ENCODE data around the gene CELF6.

CELF6 gene

DNA sequence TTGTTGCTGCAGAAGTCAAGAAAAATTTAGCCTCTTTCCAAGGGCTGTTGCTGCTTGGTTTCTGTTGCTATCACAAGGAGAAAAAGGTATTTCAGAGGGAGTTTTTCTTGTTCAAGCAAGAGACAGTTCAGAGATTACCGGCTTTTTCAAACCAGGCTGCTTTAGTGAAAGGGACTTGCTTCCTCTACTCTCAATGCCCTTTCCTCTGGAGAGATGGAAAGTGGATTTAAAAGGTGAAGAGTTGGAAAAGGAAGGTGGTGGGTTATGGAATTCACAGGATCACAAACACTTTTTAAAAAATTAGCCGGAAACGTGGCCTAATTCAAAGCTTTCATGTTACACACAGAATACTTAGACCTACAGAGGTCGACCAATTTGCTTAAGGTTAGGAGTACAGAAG lies 48.7 kb downstream of the CELF6 start:
- no peak for DNase-seq

DNA sequence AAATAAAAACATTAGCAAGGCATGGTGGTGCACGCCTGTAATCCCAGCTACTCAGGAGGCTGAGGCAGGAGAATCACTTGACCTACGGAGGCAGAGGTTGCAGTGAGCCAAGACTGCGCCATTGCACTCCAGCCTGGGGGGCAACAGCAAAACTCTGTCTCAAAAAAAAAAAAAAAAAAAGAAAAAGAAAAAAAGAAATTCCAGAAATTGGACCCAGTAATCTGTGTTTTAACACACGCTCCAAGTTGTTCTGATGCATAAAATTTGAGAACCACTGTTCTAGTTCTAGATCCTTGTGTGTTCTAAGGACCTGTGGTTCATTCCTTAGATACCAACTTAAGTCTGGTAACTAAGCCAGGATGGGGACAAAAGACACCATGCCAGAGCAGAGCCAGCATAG lies 50.2 kb downstream of the CELF6 start:
- DNase-seq = no peak

DNA sequence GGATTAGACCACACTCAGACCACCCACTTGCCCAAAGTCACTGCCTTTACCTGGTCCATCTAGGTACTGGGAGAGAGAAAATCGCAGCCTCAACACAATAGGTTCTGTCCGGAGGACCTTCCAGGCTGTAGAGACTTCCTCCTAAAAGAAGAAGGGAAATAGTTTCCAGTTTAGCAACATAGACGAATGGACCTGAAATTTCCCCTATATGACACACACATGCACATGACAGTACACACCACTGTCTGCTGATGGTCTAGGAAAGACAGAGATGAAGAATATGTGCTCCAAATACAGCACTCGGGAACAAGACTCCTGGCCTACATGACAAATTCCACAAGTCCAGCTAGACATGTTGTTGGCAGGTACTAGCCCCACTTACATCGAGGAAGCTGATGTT lies 54.9 kb downstream of the CELF6 start:
- no peak for DNase-seq

DNA sequence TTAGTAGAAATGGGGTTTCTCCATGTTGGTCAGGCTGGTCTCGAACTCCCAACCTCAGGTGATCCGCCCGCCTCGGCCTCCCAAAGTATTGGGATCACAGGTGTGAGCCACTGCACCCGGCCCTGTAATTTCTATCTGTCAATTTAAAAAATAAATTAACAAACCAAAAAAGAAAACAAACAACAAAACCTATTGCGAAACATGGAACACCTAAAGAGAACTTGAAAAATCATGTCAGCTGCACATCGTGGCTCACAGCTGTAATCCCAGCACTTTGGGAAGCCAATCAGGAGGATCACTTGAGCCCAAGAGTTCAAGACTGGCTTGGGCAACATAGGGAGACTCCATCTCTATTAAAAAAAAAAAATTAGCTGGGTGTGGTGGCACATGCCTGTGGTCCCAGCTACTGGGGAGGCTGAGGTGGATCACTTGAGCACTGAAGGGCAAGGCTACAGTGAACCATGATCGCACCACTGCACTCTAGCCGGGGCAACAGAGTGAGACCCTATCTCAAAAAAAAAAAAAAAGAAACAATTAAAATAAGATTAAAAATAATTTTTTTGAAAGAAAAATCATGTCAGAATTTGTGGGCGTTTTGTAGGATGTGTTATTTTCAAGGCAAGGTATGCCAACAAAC lies 67.2 kb downstream of the CELF6 start:
- DNase-seq = no peak

DNA sequence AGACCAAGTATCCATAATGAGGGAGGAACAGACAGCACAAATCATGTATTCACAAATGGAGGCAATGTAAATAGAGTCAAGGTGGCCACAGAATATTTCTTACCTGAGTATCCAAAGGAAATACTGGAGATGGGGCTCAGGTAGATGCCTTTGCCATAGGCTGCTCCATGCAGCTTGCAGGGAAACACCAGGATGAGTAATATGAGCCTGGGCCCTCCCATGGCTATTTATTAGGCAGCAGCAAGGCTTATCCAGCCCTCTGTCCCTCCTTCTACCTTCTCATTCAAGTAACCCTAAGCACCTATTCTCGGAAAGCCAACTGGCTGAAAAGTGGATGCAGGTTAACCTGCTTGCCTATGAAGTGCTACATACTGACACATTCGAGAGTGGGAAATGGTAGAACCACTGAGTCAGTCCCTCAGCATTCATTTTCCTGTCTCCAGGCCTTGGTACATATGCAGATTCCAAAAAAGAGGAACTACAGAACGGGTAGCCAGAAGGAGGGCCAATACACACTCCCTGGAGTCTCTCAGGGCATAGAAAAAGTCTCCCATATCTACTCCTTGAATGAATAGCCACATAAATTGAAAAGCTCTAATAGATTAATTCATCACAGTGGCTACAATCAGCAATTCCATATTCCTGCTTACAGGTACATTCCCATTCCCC lies 70.7 kb downstream of the CELF6 start:
- DNase-seq = no peak

DNA sequence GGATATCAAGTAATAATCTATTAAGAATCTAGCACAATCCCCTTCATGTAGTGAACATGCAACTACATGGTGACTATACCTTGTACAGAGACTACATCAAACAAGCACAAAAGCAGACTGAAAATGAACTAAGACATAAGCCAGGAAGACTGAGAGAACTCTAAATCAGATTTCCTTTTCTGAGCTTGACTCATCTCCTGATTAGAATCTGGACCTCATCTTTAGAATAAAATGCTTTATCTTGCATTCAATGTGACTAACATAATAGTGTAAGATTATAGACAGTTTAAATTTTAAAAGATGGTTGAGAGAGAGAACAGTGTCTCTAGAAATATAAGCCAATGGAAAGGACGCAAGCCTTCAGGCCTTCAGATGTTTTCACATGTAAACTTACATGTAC lies 71.4 kb downstream of the CELF6 start:
- DNase-seq = no peak

DNA sequence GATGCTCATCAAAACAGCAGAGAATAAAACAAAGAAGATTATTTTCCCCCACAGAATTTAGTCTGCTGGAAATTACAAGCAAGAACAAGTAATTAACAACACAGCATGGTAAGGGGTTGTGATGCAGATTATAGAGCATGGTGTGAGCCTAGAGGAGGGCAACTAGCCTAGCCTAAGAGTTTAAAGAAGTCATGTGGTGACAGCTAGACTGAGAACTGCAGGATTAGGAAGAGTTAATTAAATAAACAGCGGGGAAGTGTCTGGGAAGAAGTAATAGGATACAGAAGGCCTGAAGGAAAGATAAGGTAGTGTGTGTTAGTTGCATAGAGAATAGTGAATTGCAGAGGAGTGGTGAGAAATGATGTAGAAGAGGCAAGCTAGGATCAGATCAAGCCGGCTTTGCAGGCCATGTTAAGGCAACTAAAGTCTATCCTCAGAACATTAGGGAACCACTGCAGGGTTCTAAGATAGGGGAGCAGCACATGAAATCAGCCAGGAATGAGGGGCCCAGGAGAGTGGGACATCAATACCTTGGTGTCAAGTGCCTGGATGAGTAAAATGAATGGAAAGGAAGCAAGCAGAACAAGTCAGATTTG lies 77.1 kb downstream of the CELF6 start:
- DNase-seq = no peak

DNA sequence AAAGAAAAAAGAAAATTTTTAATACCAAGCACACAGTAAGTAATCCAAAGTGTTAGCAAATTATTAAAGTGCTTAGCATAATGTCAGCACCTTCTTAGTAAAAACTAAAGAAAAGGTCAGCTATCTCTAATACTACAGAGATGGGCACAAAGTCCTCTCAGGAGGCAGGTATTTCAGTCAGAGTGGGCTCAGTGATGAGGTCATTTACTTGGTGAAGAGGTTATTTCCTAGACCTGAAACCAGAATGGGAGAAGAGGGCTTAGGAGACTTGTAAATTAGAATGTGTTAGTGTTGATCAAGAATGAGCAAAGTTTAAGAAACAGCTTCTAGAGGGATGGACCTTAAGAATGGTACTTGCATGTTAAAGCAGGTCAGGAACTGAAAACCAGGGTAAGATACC lies 80.3 kb downstream of the CELF6 start:
- DNase-seq = no peak

DNA sequence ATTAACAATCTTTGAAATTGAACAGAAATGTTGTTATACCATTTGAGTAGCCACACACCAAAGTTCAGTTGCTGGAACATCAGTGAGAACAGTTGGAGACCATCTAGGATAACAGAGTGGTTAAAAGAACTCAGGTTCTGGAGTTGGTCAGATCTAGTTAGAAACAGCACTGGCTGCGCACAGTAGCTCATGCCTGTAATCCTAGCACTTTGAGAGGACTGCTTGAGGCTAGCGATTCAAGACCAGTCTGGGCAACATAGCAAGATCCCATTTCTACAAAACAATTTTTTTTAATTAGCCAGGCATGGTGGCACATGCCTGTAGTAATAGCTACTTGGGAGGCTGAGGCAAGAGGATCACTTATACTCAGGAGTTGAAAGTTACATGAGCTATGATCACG lies 81.4 kb downstream of the CELF6 start:
- DNase-seq = no peak

DNA sequence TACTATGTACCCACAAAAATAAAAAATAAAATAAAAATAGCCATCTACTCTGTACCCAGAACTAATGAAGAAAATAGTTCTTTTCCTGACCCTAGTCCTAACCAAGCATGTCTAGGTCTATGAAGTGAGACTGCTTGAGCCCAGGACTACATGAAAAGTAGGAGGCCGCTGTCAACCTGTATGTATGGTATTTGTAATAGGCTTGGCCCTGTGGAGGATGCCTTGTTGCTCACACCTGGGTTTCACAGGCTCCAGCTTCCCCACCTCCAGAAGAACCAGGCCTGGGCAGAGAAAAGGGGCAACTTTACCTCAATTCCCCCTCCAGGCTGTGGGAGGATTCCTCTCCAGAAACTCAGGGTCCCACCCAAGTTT lies 82.1 kb downstream of the CELF6 start:
- DNase-seq = no peak

DNA sequence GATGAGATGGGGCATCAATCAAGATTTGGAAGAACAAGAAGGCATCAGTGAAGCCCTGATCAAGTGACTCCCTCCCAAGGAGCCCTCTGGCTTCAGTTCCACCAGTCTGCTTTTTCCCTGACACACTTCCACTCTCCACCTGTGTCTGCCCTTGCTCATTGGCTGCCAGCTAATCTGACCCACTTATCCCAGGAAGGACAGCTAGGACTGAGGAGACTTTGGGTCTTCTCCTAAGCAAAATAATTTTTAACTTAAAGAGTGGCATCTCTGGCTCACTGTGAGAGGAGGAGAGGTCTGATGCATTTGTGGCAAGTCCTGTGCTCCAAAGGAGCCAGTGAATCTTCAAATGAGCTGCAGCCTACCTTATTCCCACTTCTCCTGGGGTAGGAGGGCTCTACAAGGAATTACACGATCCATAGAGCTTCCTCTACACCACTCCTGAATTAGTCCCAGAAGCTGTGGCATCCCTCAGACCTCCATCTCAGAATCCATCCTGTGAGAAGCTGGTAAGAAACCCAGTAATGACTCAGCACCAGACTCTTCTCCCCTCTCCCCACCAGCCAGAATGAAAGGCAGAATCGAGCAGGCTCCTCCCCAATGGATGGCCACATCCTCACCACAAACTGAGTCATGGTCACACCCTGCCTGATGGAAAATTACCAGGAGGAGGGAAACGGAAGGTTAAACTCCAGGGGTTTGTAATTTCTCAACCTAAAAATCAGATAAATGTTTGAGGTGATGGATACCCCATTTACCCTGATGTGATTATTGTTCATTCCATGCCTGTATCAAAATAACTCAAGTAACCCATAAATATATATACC lies 82.7 kb downstream of the CELF6 start:
- no peak for DNase-seq

DNA sequence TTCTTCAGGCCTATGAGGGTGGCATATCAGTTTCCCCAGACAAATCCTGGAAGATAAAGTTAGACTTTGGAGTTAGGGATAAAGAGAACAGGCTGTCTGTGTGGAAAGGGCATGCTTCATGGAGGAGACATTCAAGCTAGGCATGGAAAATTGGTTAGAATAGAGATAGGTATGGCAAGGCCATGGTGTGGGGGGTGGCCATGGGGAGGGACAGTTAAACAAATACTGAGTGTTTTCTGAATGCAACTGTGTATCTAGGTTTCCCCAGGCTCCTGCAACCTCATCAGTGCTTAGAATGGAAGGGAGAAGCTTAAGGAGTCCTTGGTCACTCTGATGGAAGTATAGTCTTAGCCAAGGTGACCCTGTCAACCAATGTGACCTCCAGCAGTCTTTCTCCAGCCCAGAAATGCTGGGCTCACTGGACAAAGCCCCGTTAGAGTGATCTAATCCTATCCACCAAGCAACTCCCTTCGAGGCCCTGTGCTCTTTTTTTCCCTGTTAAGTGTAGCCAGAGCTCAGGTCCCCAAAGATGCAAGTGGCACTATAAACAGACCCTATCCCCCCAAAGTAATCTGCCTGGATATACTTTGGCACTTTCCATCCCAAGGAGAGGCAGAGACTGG lies 83.5 kb downstream of the CELF6 start:
- no peak for DNase-seq

DNA sequence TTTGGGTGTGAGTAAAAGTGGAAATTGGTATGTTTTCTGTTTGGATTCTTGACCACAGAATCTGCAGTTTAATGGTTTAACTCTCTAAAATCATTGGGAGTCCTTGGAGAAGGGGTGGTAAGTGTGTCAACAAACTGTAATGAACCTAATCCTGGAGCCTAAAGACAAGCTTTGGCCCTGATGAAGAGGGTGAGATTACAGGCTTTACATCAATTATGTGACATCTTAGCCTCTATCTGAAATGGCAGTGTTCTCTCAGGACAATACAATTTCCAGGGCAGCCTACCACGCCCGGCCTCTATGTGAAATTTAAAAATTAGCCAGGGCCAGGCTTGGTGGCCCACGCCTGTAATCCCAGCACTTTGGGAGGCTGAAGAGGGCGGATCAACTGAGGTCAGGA lies 84.7 kb downstream of the CELF6 start:
- DNase-seq = no peak
